ENCODE data around the gene OSTM1. TPM values are rescaled to one million over a fixed set of nuclear protein-coding genes. Genes with fewer than 3 reads are reported as not detected.

The OSTM1 gene
- total and polyA plus RNA-seq, 9 of the 15 experiments (the other 6 are each of a cell fraction or from before 2014, with no cell fraction given), result 5.6 to 29.5 (median 16.3) TPM

GRCh38 chr6:108074359-108075144, at the start of gene OSTM1 (continued):
- TF ChIP-seq ATF4 (CRISPR knock-in tag; IDR thresholded peaks at IDR 0.05), result 0 out of 2 replicates have a peak, but pooled peaks have one; percentile 31
- TF ChIP-seq NR1H2 (CRISPR knock-in tag; IDR thresholded peaks at IDR 0.05), result peak; percentile 87; the same call in 1 of the 2 replicates
- TF ChIP-seq ZNF395 (CRISPR knock-in tag; IDR thresholded peaks at IDR 0.05), result peak; percentile 91
- no peak for TF ChIP-seq ARID3A (IDR thresholded peaks at IDR 0.05; ENCODE audit: borderline replicate concordance, low read depth, low read length)
- no peak for TF ChIP-seq PCBP1 (IDR thresholded peaks at IDR 0.05; ENCODE audit: low read depth, low read length, poor library complexity, severe bottlenecking)
- TF ChIP-seq CREB3L1 (IDR thresholded peaks at IDR 0.05; ENCODE audit: borderline replicate concordance, low read depth), result peak; percentile 81; the same call in 1 of the 2 replicates
- TF ChIP-seq ZFX (CRISPR knock-in tag; IDR thresholded peaks at IDR 0.05), result peak; percentile 98
- TF ChIP-seq SP1 (CRISPR knock-in tag; IDR thresholded peaks at IDR 0.05), result peak; percentile 62
- TF ChIP-seq MBD2 (IDR thresholded peaks at IDR 0.05; ENCODE audit: borderline replicate concordance, low read depth), result peak; percentile 66; the same call in 1 of the 2 replicates
- no peak for TF ChIP-seq SMARCB1 (IDR thresholded peaks at IDR 0.05; ENCODE audit: insufficient read length, low read depth)

Measured in K562 (cell line).